K562 (cell line): ENCODE results near the gene MANEAL. TPM values are rescaled to one million over a fixed set of nuclear protein-coding genes. Genes with fewer than 3 reads are reported as not detected.

Source experiments
- CC2D1A ChIP-seq: fragments of 450-650 bp; IDR thresholded peaks from 2 replicates; pipeline ENCODE4 v1.6.1; 2017; ENCODE audit warnings: mild to moderate bottlenecking
- DACH1 ChIP-seq: fragments of 450-650 bp; IDR thresholded peaks from 2 replicates; pipeline ENCODE4 v1.6.1; 2018; ENCODE audit not compliant: partially characterized antibody
- HDAC6 ChIP-seq: IDR thresholded peaks from 2 replicates; pipeline ENCODE4 v1.6.1; 2012; ENCODE audit warnings: low read depth, mild to moderate bottlenecking, control low read depth, inconsistent platforms, low read length, moderate library complexity
- HLTF ChIP-seq: fragments of 450-650 bp; IDR thresholded peaks from 2 replicates; pipeline ENCODE4 v1.6.1; 2016
- JUND ChIP-seq, 2 experiments: IDR thresholded peaks; 2 replicates in 1 of 2; 3 replicates in 1 of 2; pipeline ENCODE4 v1.6.1; 2011; ENCODE audit warnings: borderline replicate concordance in 2 of 2, low read depth in 2 of 2, low read length in 2 of 2, improper control_type of control experiment in 1 of 2, missing biosample characterization in 1 of 2, missing genetic modification characterization in 1 of 2, missing genetic modification reagents in 1 of 2
- KLF13 ChIP-seq: fragments of 450-650 bp; IDR thresholded peaks from 2 replicates; pipeline ENCODE4 v1.6.1; 2016; ENCODE audit warnings: missing genetic modification characterization, low read depth, mild to moderate bottlenecking, missing compliant biosample characterization, moderate library complexity, borderline replicate concordance
- PHF8 ChIP-seq: fragments of 200-600 bp; sonication (generic); IDR thresholded peaks from 2 replicates; pipeline ENCODE4 v1.6.1; 2012; ENCODE audit warnings: mixed run types, mild to moderate bottlenecking, inconsistent platforms, low read length, moderate library complexity, borderline replicate concordance
- POLR2G ChIP-seq: fragments of 200-400 bp; formaldehyde crosslinking; IDR thresholded peaks from 2 replicates; pipeline ENCODE4 v1.6.1; 2017; ENCODE audit warnings: low read depth, mild to moderate bottlenecking, antibody characterized with exemption, low read length, moderate library complexity
- POLR3G ChIP-seq: IDR thresholded peaks from 2 replicates; pipeline ENCODE4 v1.6.1; 2011; ENCODE audit not compliant: insufficient read length, insufficient replicate concordance; ENCODE audit errors: extremely low read depth
- RNF219 ChIP-seq: fragments of 250-450 bp; sonication (Bioruptor Pico); IDR thresholded peaks from 2 replicates; pipeline ENCODE4 v1.5.0; 2022; ENCODE audit warnings: mild to moderate bottlenecking
- TCF7 ChIP-seq: sonication (generic); IDR thresholded peaks from 2 replicates; pipeline ENCODE4 v1.6.1; 2016; ENCODE audit warnings: antibody characterized with exemption, borderline replicate concordance
- USF1 ChIP-seq: sonication (generic); formaldehyde crosslinking; IDR thresholded peaks from 2 replicates; pipeline ENCODE4 v1.9.0; 2022; ENCODE audit warnings: mild to moderate bottlenecking, missing genetic modification reagents
- ZBTB1 ChIP-seq: sonication (generic); formaldehyde crosslinking; IDR thresholded peaks from 2 replicates; pipeline ENCODE4 v1.8.1; 2023; ENCODE audit warnings: missing genetic modification reagents, low read depth, mild to moderate bottlenecking, borderline replicate concordance
- ZHX1 ChIP-seq: fragments of 150-350 bp; conservative IDR thresholded peaks from 2 replicates; pipeline ENCODE4 v1.6.1; 2014; ENCODE audit warnings: low read length
- ZNF212 ChIP-seq: fragments of 450-650 bp; formaldehyde crosslinking; IDR thresholded peaks from 2 replicates; pipeline ENCODE4 v1.4.0; 2020; ENCODE audit warnings: mild to moderate bottlenecking
- ZNF316 ChIP-seq: fragments of 450-650 bp; IDR thresholded peaks from 2 replicates; pipeline ENCODE4 v1.6.1; 2016
- ZNF436 ChIP-seq: fragments of 250-450, 450-650 bp; sonication (Bioruptor Pico); formaldehyde crosslinking; IDR thresholded peaks from 2 replicates; pipeline ENCODE4 v1.7.0; 2020; ENCODE audit warnings: mild to moderate bottlenecking
- ZNF668 ChIP-seq: fragments of 250-450 bp; sonication (Bioruptor Pico); IDR thresholded peaks from 2 replicates; pipeline ENCODE4 v1.8.0; 2022; ENCODE audit warnings: mild to moderate bottlenecking, inconsistent platforms
- polyA plus RNA-seq, 8 experiments: library from polyadenylated mRNA; depleted of rRNA in 4 of 8; stranded (reverse) in 5 of 8; unstranded in 3 of 8; fragments of >200 nt; fragmentation: Nextera tagmentation in 2 of 8; fragmentation: Illumina TruSeq in 1 of 8; extraction: Ambion mirVana in 2 of 8; extraction: Trizol in 1 of 8; gene quantifications; 2 replicates each; pipeline versions ENCODE4 v1.2.1 to v1.2.3, GENCODE V29; 2011 to 2014; ENCODE audit warnings: inconsistent platforms in 1 of 8, missing spikeins in 1 of 8
- total RNA-seq, 7 experiments: library from RNA; depleted of rRNA in 6 of 7; stranded (reverse); fragments of >200 nt in 6 of 7; fragmentation: Illumina TruSeq in 2 of 7; extraction: Trizol in 2 of 7; gene quantifications; 2 replicates each; pipeline versions ENCODE4 v1.2.1 to v1.2.3, GENCODE V29; 2011 to 2021; ENCODE audit warnings: low replicate concordance in 1 of 7
- TF ChIP-seq, protein P1 (sequence below): IDR thresholded peaks from 2 replicates; pipeline ENCODE4 v1.6.1; 2014; ENCODE audit warnings: antibody characterized with exemption

Gene MANEAL
- total and polyA plus RNA-seq, 9 of the 15 experiments (the other 6 are each of a cell fraction or from before 2014, with no cell fraction given), result 0.37 to 3.2 (median 1.2) TPM

DNA sequence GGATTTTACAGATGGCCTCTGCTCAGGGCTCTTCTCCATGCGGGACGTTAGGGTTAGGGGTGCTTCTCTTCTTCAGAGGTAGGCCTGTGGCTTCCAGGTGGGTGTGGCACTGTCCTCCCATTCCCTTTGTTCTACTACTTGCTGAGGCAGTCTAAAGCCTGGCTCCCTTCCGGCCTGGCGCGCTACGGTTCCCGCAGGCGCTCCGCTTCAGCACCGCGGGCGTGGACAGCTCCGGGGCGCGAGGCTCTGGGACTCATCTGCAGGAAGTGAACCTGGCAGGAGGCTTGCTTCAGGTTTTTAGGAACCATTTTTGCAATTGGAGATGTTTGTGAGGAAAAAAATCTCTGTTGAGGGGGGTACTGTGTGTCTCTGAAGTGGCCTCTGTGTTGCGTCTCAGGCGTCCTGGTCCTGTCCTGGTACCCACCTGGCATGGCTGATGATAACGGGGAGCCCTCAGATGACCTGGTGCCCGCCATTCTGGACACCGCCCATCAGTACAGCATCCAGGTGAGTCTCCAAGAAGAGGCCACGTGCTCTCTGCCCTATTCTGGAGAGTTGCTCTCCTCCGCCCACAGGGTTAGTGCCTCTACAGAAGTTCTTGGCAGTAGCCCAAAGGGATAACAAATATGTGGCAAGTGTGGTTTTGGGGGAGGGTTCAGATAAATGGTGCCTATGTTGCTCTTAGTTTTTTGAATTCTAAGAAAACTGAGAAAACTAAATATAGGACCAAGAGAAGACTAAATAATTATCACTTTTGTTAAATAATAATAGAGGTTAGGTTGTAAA is 1.9 kb downstream of the MANEAL start (continued):
- TF ChIP-seq JUND (IDR thresholded peaks at IDR 0.05; ENCODE audit: borderline replicate concordance, low read depth, low read length), result no peak
- TF ChIP-seq JUND (tag; IDR thresholded peaks at IDR 0.05; ENCODE audit: borderline replicate concordance, low read depth, low read length), result no peak; the same call in 2 of the 3 replicates
- no peak for TF ChIP-seq DACH1
- TF ChIP-seq ZNF436 (CRISPR knock-in tag), result no peak
- TF ChIP-seq, protein P1, sequence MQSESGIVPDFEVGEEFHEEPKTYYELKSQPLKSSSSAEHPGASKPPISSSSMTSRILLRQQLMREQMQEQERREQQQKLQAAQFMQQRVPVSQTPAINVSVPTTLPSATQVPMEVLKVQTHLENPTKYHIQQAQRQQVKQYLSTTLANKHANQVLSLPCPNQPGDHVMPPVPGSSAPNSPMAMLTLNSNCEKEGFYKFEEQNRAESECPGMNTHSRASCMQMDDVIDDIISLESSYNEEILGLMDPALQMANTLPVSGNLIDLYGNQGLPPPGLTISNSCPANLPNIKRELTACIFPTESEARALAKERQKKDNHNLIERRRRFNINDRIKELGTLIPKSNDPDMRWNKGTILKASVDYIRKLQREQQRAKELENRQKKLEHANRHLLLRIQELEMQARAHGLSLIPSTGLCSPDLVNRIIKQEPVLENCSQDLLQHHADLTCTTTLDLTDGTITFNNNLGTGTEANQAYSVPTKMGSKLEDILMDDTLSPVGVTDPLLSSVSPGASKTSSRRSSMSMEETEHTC, result no peak
- peak; percentile 64 for TF ChIP-seq ZNF316
- no peak for TF ChIP-seq PHF8
- TF ChIP-seq TCF7, result no peak
- TF ChIP-seq ZNF668 (CRISPR knock-in tag), result 0 out of 2 replicates have a peak, but pooled peaks have one; percentile 14
- no peak for TF ChIP-seq ZNF212 (CRISPR knock-in tag)
- TF ChIP-seq HDAC6, result no peak
- TF ChIP-seq POLR3G, result no peak
- TF ChIP-seq HLTF, result no peak
- no peak for TF ChIP-seq USF1
- peak; percentile 70 for TF ChIP-seq ZBTB1 (CRISPR knock-in tag)
- TF ChIP-seq ZHX1, result no peak; the same call in 1 of the 2 replicates
- TF ChIP-seq RNF219, result no peak
- no peak for TF ChIP-seq CC2D1A
- TF ChIP-seq POLR2G, result no peak
- 0 out of 2 replicates have a peak, but pooled peaks have one; percentile 16 for TF ChIP-seq KLF13 (tag)
